CD4-positive, alpha-beta T cell treated with Interleukin-6 at 100 ng/mL for 8 hours (primary cell): ENCODE measurements around the gene GSK3A.

ENCODE experiments used
- DNase-seq: peaks from one replicate; pipeline ENCODE4 v3.0.0-alpha.2; 2020; ENCODE audit warnings: mixed read lengths, low spot score

Gene GSK3A

DNA sequence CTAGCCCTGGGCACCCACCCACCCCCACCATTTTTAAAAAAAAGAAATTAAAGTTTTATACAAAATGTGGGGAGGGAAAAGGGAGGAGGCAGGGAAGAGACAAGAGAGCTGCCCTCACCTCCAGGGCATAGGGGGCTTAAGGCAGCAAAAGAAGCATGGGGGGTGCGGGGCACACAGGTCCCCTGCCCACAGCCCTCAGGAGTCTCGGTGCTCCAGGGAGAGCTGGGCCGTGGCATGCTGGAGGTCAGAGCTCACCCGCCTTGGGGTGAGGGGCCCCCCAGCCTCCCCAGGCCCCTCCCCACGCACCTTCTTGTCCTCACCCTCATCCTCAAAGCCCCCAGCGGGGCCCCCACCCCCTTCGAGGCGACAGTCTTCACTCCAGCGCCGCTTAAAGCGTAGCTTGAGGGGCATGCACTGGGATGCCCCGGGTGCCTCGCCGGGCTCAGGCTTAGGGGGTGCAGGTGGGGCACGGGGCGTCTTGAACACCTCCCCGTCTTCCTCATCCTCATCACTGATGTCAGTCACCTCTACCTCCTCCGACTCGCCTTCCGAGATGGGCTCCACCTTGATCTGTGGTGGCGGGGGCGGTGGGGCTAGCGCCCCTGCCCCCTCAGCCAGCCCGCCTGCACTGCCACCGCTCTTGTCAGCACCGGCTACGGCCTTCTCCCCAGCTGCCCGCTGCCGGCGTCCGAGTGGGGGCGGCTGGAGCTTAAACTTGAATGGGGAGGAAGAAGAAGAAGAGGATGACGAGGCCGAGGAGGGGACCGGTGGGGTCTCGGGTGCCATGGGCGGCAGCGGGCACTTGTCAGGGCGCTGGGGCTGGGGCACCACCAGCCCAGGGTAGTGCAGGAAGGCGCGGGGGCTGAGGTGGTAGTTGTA is 6.1 kb upstream of the GSK3A start:
- no peak for DNase-seq

DNA sequence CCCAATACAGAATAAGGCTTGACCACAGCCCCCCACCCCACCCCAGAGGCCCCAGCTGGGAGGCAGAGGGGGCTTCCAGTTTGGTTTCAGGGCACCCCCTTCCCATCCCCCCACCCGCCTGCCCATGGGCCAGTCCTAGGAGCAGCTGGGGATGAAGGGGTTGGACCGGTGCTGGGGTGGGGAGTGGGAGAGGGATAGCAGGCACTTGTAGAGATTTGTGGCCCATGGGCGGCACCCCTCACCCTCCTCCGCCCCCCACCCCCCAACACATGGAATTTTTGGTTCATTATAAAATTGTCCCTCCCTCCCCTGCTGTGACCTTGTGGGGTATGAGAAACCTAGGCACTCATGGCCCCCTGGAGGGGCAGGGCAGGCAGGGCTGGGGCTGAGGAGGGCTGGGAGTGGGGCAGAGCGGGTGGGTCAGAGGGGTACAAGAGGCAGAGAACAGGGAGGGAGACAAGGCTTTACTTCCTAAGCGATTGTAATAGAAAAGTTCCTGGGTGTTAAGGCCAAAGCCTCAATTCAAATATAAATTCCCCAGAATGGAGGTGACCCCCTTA is 5.3 kb upstream of the GSK3A start:
- DNase-seq: no peak

DNA sequence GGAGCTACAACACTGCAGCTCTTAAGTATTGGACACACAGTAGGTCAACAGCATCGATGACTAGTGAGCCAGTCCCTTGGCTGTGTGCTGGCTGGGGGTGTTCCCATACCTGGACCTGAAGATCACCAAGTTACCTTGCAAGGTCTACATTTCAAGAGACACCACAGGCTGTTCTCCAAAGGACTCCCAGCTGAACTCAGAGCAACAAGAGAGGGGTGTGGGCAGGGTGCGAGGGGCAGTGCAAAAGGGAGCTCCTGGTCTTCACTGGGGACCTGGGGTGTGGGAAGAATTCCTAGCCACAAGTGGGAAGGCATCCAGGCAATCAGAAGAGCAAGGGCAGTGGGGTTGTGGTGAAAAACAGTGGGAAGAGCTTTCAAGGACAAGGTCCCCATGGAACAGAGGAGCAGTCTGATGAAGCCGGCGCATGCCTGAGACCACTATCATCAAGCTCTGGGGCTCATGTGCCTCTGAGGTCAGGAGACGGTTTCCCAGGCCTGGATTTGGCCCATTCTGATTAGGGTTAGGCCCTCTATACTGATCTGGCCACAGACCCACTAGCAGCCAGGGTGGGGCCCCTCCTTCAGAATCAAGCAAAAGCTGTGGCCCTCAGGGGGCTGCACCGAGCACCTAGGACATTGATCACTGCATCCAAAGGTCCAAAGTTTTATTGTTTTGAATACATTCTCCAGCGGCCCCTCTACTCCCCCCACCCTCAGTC is 4.7 kb upstream of the GSK3A start:
- no peak for DNase-seq

DNA sequence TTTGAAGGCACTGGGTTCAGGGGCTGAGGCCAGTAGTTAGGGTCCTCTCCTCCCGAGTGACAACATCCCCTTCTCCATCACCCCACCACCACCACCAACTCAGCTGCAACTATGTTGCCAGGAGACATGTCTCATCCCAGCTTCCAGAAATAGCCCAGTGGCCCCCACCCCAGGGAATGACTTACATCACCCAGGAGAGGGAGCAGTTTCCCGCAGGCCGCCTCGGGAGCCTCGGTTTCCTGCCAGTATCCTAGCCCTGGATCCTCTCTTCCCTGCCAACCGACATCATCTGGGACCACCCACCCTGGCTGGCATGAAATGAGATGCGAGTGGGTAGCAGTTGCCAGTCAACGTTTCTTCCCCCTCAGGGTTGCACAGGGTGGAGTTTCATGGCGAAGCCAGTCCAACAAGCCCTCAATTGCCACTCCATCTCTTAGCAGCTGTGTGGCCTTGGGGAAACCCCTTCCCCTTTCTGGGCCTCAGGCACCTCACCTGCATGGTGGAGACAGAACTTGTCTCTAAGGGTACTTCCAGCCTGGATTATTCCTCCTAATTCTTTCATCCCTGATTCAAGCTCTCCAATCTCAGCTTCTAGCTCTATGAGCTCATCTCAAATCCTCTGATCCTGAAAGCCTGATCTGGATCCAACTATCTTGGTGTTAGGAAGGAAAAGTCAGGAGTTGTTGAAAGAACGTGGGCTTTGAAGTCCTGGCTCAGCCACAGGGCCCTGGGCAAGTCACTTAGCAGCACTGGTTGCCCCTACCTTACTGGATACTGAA is 3.9 kb upstream of the GSK3A start:
- DNase-seq: no peak

DNA sequence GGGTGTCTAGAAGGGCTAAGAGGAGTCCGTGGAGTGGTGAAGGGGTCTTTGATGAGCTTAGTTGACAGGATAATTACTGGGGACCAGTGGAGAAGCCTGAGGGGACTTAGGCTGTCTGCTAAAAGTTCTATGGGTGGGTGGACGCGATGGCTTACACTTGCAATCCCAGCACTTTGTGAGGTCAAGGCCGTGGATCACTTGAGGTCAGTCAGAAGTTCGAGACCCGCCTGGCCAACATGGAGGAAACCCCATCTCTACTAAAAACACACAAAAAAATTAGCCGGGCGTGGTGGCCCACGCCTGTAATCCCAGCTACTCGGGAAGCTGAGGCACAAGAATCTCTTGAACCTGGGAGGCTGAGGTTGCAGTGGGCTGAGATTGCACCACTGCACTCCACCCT is 2.8 kb upstream of the GSK3A start:
- no peak for DNase-seq

DNA sequence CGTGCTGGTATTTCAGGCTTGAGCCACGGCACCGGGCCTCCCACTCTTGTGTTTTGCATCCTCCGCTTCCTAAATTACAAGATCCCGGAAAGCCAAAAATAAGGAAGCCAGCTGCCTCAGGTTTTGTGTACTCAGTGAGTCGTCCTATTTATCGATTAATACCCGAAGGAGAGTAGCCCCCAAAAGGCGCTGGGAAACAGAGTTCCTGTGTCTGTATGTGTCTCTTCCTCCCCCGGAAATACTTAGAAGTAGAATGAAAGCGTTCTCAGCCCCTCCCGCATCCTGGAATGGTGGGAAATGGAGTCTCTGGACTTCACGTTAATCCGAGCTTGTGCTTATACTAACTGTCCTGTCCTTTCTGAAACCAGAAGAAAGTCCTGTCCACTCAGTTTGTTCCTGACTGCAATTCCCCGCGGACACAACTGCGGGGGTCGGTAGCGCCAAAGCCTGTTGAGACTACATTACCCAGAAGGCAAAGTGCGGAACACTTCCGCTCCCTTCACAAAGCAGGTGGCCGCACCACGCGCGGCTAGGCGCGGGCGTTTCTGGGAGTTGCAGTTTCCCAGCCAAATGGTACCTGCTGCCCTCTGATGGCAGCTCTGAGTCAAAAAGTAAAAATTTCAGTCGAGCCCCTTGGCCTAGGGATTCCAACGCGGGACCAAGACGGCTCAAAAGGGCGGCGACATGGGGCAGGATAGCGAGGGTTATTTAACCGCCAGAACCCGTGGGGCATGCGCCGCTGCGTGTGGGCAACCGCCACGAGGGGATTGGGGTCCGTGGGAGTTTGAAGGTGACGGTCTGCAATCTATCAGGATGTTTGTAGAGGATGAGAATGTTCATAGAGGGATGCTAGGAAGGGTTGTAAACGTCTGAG is 2.2 kb upstream of the GSK3A start:
- DNase-seq: peak; percentile 91

DNA sequence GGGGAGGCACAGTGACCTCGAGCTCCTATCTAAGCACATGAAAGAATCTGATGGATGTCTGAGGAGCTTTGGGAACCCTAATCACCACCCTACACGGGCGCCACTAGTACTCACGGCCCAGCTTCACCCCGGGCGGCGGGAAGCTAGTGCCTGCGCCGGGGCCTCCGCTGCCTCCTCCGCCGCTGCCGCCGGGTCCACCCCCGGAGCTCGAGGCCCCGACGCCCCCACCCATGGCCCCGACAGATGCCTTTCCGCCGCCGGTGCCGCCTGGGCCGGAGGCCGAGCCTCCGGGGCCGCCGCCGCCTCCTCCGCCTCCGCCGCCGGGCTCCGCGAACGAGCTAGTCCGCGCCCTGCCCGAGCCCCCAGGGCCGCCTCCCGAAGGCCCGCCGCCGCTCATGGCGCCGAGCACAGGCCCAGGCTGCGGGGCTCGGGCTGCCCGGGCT is 312 bp downstream of the GSK3A start:
- DNase-seq: peak; percentile 15

DNA sequence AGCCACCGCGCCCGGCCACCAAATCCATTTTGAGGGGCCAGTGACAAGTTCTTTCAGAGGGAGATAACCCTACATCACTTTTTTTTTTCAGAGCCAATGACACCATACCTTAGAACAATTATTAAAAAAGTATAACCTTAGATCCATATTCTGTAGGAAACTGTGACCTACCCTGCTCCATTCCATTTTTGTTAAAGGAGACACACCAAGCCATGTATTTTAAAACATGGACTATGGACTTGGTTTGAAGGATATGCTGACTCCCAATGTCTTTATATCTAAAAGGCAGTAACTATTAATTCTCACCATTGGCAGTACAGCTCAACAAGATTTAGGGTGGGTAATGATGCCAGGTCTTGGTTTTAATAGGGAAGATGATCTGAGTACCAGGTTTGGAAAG is 1.1 kb downstream of the GSK3A start:
- DNase-seq: no peak

DNA sequence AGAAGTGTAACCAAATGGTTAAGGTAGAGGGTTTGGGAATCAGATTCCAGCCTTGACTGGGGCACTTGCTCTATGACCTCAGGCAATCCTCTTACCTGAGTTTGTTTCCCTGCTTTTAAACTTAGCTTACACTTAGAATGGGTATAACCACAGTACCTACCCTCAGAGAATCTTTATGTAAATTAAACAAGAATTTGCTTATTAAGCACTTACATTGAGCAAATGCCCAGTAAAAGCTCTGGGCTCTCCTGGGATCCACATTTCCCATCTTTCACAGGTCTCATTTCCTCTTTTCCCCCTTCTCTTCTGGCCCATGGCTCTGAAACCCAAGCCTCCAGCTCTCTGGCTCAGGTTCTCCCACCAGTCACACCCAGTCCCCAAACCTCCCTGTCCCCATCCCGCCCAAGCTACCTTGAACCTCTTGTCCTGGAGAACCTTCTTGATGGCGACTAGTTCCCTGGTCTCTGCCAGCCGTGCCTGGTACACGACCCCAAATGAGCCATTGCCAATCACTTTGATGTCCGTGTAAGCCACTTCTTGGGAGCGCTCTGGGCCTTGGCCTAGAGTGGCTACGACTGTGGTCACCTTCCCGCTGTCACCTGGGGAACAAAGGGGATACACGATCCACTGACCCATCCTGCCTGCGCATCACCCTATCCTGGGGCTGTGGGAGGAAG is 2.7 kb downstream of the GSK3A start:
- no peak for DNase-seq

DNA sequence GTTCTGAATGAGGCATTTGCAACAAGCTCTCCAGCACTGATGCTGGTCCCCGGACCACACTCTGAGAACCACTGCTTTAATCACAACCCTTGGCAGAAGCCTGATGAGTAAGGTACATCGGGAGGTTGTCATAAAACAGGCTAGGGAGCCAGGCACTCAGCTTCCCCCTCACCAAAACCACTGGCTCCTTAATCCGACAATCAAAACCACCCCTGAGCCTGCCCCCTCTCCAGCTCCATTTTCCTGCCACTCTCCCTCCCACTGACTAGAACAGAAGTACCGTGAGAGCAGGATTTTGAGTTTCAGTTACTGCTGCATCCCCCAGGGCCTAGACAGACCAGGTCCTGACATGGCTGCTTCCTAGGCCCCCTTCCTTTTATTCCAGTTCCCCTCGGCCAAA is 7.2 kb downstream of the GSK3A start:
- DNase-seq: no peak

DNA sequence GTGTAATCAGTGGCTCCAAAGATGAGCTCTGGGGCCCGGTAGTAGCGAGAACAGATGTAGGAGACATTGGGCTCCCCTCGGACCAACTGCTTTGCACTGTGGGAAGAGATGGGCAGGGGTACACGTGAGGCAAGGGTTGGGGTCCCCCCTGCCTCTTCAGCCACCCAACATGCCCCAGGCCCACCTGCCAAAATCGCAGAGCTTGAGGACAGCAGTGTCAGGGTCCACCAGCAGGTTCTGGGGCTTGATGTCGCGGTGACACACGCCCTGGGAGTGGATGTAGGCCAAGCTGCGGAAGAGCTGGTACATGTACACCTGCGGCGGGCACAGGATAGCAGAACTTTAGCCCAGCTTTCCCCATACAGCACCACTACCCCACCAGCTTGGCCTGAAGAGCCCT is 8.0 kb downstream of the GSK3A start:
- no peak for DNase-seq

DNA sequence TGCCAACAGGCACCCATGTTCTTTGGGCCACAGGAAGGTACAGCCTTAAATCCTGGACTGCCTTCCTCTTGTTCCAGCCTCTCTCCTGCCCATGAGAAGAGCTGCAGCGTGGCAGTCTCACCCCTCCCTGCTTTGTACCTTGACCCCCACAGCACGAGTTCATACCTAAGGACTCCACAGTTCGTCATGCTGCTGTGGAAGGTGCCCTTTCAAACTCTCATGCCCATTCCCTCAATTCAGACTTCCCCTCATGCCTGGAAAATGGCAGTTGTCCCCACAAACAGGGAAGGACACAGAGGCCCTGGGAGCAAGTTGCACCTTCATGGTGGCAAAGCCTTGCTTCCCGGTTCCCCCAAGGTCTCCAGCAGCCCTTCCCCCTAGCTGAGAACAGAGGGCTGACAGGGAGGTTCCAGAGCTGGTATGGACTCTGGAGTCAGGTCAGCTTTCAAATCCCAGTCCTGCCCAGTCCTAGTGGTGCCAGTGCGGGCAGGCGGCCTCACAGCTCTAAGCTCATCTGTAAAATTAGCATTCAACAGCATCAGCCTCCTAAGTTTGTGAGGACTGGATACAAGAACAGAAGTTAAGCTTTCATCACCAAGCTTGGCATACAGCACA is 8.6 kb downstream of the GSK3A start:
- no peak for DNase-seq

DNA sequence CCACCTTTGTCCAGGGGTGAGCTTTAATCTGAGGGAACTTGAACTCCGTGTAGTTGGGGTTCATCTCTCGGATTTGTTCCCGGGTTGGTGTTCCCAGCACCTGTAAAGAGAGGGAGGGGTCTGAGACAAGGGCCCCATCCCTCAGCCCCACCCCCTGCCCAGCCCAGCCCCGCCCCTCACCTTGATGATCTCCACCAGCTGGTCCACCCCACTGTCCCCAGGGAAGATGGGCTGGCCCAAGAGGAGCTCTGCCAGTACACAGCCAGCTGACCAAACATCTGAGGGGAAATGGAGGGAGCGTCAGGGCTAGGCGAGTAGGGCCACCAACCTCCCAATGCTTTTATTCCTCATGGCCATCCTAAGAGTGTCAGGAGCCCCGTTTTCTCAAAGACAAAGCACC is 9.3 kb downstream of the GSK3A start:
- no peak for DNase-seq

DNA sequence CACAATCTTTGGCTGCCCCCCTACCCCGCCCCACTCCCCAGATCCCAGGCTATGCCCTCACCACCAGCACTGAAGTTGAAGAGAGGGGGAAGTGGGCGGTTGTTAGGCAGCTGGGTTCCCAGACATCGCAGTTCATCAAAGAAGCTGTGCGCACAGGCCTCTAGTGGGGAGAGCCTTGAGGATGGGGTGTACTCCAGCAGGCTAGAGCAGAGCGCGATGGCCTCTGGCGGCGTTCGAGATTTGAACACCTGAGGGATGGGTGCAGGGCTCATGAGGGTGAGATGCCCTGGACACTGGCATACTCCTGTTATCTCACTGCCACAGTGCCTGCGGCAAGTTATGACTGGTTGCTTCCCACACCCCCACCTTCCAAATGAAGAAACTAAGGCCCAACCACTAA is 10.0 kb downstream of the GSK3A start:
- no peak for DNase-seq

DNA sequence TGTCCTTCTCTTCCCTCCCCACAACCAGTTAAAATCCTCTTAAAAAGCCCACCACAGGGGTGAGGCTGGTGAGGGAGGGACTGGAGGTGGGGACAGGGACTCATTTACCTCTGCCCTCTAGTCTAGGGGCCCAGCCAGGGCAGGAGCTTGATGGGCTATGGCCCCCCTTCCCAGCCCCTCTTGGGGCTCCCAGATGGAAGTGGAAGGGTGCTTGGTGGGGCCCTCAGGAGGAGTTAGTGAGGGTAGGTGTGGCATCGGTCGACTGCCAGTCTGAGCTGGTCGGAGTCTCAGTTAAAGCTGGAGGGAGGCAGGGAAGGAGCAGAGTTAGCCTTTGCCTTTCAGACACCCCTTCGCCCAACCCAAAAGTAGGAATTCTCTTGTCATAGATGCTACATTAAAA is 11.8 kb downstream of the GSK3A start:
- no peak for DNase-seq

DNA sequence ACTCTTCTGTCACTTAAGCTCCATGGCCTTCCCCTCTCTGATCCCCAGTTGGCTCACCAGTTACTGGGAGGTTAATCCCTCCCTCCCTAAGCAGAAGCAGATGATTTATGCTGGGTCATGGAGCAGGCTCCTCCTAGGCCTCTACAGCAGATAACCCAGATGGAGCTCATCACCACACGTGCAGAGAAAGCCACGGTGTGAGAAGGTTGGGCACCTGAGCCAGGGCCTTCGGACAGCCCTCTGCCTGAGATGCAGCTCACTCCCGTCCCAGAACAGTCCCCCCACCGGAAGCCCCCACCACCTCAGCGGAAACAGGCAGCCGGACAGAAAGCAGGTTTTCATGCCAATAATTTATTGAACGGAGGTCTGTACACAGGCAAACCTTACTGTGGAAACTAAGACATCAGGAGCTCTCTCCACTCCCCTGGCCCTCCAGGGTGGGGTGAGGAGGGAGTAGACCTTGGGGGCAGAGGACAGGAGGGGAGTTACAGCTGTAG is 12.5 kb downstream of the GSK3A start:
- no peak for DNase-seq

DNA sequence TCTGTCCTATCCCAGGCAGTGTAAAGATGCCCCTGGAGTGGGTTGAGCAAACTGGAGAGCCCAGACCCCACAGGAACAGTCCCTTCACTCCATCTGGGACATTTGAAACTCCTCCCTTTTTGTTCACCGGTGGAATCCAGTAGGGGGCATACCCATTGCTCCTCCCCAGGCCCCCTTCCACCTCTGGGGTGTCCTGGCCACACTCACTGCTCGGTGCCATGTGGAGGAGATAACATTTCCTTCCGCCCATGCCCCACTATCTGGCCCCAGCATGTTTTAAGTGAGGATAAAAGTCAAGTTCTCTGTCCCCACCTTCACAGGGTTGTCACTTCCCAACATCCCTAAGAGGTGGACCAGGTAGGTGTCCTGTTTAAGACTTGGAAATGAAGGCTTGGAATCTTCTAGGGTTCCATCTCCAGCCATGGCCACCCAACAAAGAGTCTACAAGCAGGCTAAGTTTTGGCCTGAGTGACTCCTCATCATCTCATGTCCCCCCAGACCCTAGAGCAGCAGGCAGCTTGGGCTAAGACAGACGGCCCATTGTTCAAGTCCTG is 13.0 kb downstream of the GSK3A start:
- no peak for DNase-seq

DNA sequence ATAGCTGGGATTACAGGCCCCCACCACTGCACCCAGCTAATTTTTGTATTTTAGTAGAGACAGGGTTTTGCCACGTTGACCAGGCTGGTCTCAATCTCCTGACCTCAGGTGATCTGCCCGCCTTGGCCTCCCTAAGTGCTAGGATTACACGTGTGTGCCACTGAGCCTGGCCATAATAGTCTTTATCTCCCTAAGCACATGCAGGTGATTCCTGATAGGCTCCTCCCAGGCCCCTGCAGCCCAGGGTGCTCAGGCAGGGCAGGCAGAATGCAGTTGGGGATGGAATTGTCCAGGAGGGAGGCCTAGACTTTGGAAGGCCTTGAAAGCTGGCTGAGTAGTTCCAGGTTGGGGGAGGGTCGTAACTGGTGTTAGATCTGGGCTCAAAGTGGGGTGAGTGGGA is 13.8 kb downstream of the GSK3A start:
- DNase-seq: no peak

DNA sequence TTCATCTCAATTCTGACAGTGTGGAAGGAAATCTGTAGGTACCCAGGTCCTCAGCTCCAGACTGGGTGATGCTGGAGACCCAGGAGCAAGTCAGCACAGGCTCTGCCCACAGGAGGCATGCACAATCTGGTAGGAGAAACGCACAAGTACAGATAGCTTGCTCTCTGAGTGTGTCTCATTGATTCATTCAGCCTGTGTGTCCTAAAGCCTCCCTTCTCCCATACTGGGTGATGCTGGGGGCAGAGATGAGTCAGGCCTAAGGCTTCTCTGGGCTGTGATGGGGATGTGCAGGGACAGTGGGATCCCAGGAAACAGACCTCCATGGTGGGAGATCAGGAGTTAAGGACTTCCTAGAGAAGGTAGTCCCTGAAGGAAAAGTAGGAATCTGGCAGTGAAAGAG is 15.5 kb downstream of the GSK3A start:
- no peak for DNase-seq
